ENCODE results near the gene TPPP.
"Not testable (repeated sequence)": the region's sequence is repeated elsewhere in the genome, so short reads cannot be mapped to it uniquely, and the experiment has no call there.

Gene TPPP

GRCh38 chr5:693271-694041 is at the start of gene TPPP:
Gene TPPP (minus strand): TSS chr5:693352. CDS start chr5:678060, 15,292 bp downstream.
- DNase-seq (ENCODE audit: low spot score): peak; percentile 56

GRCh38 chr5:742276-742675 is 49.1 kb upstream of the TPPP start:
- DNase-seq (ENCODE audit: low spot score): not testable (repeated sequence)

GRCh38 chr5:734145-734544 is 41.0 kb upstream of the TPPP start:
- DNase-seq (ENCODE audit: low spot score): not testable (repeated sequence)

- DNase-seq (ENCODE audit: low spot score): not testable (repeated sequence)
Observed at GRCh38 chr5:732754-733454, 39.8 kb upstream of the TPPP start.

GRCh38 chr5:729225-729624 is 36.1 kb upstream of the TPPP start:
- not testable (repeated sequence) for DNase-seq (ENCODE audit: low spot score)

- not testable (repeated sequence) for DNase-seq (ENCODE audit: low spot score)
Observed at GRCh38 chr5:727087-727486, 33.9 kb upstream of the TPPP start.

GRCh38 chr5:723865-724264 is 30.7 kb upstream of the TPPP start:
- not testable (repeated sequence) for DNase-seq (ENCODE audit: low spot score)

- not testable (repeated sequence) for DNase-seq (ENCODE audit: low spot score)
Observed at GRCh38 chr5:723309-723708, 30.2 kb upstream of the TPPP start.

- DNase-seq (ENCODE audit: low spot score): not testable (repeated sequence)
Observed at GRCh38 chr5:719379-719778, 26.2 kb upstream of the TPPP start.

GRCh38 chr5:717143-717542 is 24.0 kb upstream of the TPPP start:
- no peak for DNase-seq (ENCODE audit: low spot score)

- DNase-seq (ENCODE audit: low spot score): not testable (repeated sequence)
Observed at GRCh38 chr5:716740-717139, 23.6 kb upstream of the TPPP start.

- not testable (repeated sequence) for DNase-seq (ENCODE audit: low spot score)
Observed at GRCh38 chr5:715636-716035, 22.5 kb upstream of the TPPP start.

- DNase-seq (ENCODE audit: low spot score): not testable (repeated sequence)
Observed at GRCh38 chr5:714215-715118, 21.3 kb upstream of the TPPP start.

- not testable (repeated sequence) for DNase-seq (ENCODE audit: low spot score)
Observed at GRCh38 chr5:713686-714085, 20.5 kb upstream of the TPPP start.

GRCh38 chr5:708848-709517 is 15.8 kb upstream of the TPPP start:
- not testable (repeated sequence) for DNase-seq (ENCODE audit: low spot score)

GRCh38 chr5:708374-708773 is 15.2 kb upstream of the TPPP start:
- not testable (repeated sequence) for DNase-seq (ENCODE audit: low spot score)

GRCh38 chr5:706127-706526 is 13.0 kb upstream of the TPPP start:
- not testable (repeated sequence) for DNase-seq (ENCODE audit: low spot score)

GRCh38 chr5:696753-697702 is 3.9 kb upstream of the TPPP start:
- DNase-seq (ENCODE audit: low spot score): not testable (repeated sequence)

- DNase-seq (ENCODE audit: low spot score): not testable (repeated sequence)
Observed at GRCh38 chr5:696191-696590, 3.0 kb upstream of the TPPP start.

GRCh38 chr5:695475-695874 is 2.3 kb upstream of the TPPP start:
- DNase-seq (ENCODE audit: low spot score): not testable (repeated sequence)

Data from hematopoietic multipotent progenitor cell treated with erythropoietin and hydrocortisone succinate and interleukin-3 and kit ligand, for 15 days (in vitro differentiated cells).